Suppressor macrophage (primary cell): ENCODE data around the gene WAC.

Experiments used
- DNase-seq, 4 experiments: peaks; one replicate each; pipeline ENCODE4 v3.0.0-alpha.2; 2020 to 2022

The WAC gene

DNA sequence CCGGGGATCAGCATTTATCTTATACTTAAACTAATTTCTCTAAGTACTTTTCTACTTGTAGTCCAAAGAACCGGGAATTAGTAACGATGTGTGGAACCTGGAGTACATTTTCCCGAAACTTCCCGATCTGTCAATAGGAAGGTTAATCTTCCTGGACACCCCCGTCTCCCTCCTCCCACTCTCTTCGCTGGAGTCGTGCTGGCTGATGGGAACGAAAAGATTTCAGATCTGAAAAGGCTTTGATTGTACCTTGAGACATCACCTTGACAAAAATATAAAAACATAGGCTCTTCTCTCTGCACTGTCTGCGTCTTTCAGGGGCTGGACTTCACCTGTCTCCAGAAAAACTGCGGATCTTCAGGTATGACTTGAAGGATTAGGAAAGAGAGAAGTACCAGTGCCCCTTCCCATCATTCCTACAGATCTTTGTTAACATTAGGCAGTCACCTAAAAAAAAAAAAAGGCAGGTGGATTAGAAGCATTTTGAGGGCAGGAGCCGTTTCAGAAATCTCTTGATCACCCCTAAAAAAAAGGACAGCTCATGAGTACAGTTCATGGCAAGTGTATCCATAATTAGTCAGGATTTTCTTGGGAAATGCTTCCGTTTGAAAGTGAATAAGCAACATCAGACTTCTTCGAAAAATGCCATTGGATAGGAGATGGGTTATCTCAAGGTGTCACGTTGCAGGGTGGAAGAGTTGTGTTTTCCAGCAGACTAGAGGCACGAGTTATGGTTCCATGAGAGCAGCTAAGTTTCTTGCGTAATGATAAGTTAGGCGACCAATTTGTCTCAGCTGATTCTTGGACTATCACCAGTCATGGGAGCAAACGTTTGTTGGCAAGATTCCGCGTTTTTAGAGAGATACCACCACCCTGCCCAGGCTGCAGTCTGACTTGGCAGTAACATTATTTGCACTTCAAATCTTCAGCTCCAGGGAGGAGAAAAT lies 136.6 kb downstream of the WAC start:
- DNase-seq, result no peak
